Osteoblast (primary cell): Measurements from ENCODE around the gene VPREB3. TPM values are rescaled to one million over a fixed set of nuclear protein-coding genes. Genes with fewer than 3 reads are reported as not detected.

ENCODE experiments used
- DNase-seq: peaks from one replicate; pipeline ENCODE4 v3.0.0; 2011; ENCODE audit warnings: low spot score, mixed read lengths; ENCODE audit not compliant: insufficient read length; ENCODE audit errors: missing footprints
- H2AFZ ChIP-seq: 2 replicates; pipeline ENCODE4 v1.6.0; 2011; ENCODE audit warnings: mild to moderate bottlenecking, low read length
- H3K27ac ChIP-seq: 2 replicates; pipeline ENCODE4 v1.5.1; 2011; ENCODE audit warnings: mild to moderate bottlenecking, low read depth, low read length, moderate library complexity
- H3K27me3 ChIP-seq: 2 replicates; pipeline ENCODE4 v1.6.0; 2012; ENCODE audit warnings: mild to moderate bottlenecking, control low read depth, inconsistent platforms, low read length, moderate library complexity; ENCODE audit not compliant: insufficient read depth
- H3K36me3 ChIP-seq: 2 replicates; pipeline ENCODE4 v1.5.1; 2011; ENCODE audit warnings: mild to moderate bottlenecking, low read length, control low read depth, moderate library complexity; ENCODE audit not compliant: insufficient read depth
- H3K4me1 ChIP-seq: 2 replicates; pipeline ENCODE4 v1.5.1; 2011; ENCODE audit warnings: mild to moderate bottlenecking, low read length, control low read depth, moderate library complexity; ENCODE audit not compliant: insufficient read depth
- H3K4me2 ChIP-seq: 2 replicates; pipeline ENCODE4 v1.6.0; 2011; ENCODE audit warnings: mild to moderate bottlenecking, low read length; ENCODE audit not compliant: insufficient read depth
- H3K4me3 ChIP-seq: fragments of 200-600 bp; sonication (generic); 3 replicates; pipeline ENCODE4 v1.5.1; 2012; ENCODE audit warnings: mild to moderate bottlenecking, low read length, inconsistent platforms; ENCODE audit not compliant: insufficient read depth
- H3K79me2 ChIP-seq: 2 replicates; pipeline ENCODE4 v1.6.0; 2012; ENCODE audit warnings: mild to moderate bottlenecking, low read length, control low read depth, inconsistent platforms; ENCODE audit not compliant: insufficient read depth
- H3K9me3 ChIP-seq: 2 replicates; pipeline ENCODE4 v1.5.1; 2011; ENCODE audit warnings: low read depth, low read length, control low read depth
- H4K20me1 ChIP-seq: 2 replicates; pipeline ENCODE4 v1.6.0; 2012; ENCODE audit warnings: mild to moderate bottlenecking, low read length, control low read depth; ENCODE audit not compliant: insufficient read depth
- CTCF ChIP-seq: IDR thresholded peaks from 2 replicates; pipeline ENCODE4 v1.5.1; 2011; ENCODE audit warnings: mild to moderate bottlenecking, low read depth, low read length, moderate library complexity; ENCODE audit errors: extremely low read depth
- total RNA-seq: library from RNA; depleted of rRNA; stranded (reverse); fragments of >200 nt; gene quantifications from 2 replicates; pipeline ENCODE4 v1.2.3, GENCODE V29; 2012

VPREB3 gene
- total RNA-seq, 1 donor = not detected

- Histone ChIP-seq H3K27ac (no peak overlapping the region), H3K36me3 (no peaks in the 10 kb centered on the region), H3K27me3 (no peaks in the 10 kb centered on the region), H3K4me3 (no peak overlapping the region), H4K20me1 (no peaks in the 10 kb centered on the region), H3K4me2 (no peak overlapping the region), H2AFZ (no peak overlapping the region), H3K79me2 (peaks cover 3% of the 10 kb centered on the region), H3K9me3 (no peaks in the 10 kb centered on the region), H3K4me1 (peaks cover 32% of the 10 kb centered on the region)
- DNase-seq = no peak
- no peak for TF ChIP-seq CTCF
Observed at GRCh38 chr22:23782252-23782651, 28.0 kb upstream of the VPREB3 start.

DNA sequence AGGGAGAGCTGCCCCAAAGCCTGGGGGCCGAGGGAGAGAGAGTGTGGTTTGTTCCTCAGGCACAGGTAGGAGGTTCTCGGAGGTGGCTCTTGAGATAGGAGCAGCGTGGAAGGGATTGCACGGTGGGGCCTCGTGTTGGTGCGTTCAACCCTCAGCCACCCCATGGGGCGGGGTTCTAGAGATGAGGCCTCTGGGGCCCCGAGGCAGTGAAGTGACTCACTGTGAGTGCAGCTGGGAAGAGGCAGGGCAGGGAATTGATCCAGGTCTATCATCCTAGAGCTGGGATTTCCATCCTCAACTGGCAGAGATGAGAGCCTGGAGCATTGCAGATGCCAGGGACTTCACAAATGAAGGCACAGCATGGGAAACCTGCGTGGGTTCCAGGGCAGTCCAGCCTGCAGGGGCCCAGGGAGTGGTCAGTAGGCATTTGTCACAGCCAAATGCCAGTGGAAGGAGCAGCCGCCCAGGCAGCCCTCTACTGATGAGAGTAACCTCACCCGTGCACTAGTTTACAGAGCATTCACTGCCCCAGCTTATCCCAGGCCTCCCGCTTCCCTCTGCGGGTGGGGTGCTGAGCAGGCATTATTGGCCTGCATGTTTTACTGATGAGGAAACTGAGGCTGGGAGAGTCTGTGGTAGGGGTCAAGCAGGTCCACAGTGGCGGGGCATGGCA, 27.4 kb upstream of the VPREB3 start:
- DNase-seq = peak; percentile 99
- no peak for TF ChIP-seq CTCF
- H3K4me2 ChIP-seq = peak overlapping the region; percentile 14

DNA sequence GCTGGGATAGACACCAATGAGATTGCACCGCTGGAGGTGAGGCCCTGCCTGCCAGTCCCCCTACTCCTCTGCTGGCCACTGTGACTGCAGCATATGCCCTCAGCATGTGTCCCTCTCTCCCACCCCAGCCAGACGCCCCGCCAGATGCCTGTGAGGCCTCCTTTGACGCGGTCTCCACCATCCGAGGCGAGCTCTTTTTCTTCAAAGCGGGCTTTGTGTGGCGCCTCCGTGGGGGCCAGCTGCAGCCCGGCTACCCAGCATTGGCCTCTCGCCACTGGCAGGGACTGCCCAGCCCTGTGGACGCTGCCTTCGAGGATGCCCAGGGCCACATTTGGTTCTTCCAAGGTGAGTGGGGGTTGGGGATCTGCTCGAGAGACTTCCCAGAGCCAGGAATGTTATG, 26.8 kb upstream of the VPREB3 start:
- no peaks in the 10 kb centered on the region for H3K9me3 ChIP-seq
- H3K4me1 ChIP-seq = peaks cover 26% of the 10 kb centered on the region
- no peak for DNase-seq
- no peak overlapping the region for H3K4me2 ChIP-seq
- H3K36me3 ChIP-seq = no peaks in the 10 kb centered on the region
- H3K79me2 ChIP-seq = no peaks in the 10 kb centered on the region
- no peak overlapping the region for H3K4me3 ChIP-seq
- H3K27ac ChIP-seq = peak overlapping the region; percentile 29
- H4K20me1 ChIP-seq = no peaks in the 10 kb centered on the region
- peak overlapping the region; percentile 67 for H2AFZ ChIP-seq
- TF ChIP-seq CTCF = no peak
- no peaks in the 10 kb centered on the region for H3K27me3 ChIP-seq

More for the DNA sequence above, 27.4 kb upstream of the VPREB3 start:
- Histone ChIP-seq H3K27ac (peak overlapping the region; percentile 29), H2AFZ (peak overlapping the region; percentile 67), H3K4me1 (peaks cover 32% of the 10 kb centered on the region), H3K9me3 (no peaks in the 10 kb centered on the region), H3K27me3 (no peaks in the 10 kb centered on the region), H3K4me3 (no peak overlapping the region), H4K20me1 (no peaks in the 10 kb centered on the region), H3K36me3 (no peaks in the 10 kb centered on the region), H3K79me2 (no peaks in the 10 kb centered on the region)

DNA sequence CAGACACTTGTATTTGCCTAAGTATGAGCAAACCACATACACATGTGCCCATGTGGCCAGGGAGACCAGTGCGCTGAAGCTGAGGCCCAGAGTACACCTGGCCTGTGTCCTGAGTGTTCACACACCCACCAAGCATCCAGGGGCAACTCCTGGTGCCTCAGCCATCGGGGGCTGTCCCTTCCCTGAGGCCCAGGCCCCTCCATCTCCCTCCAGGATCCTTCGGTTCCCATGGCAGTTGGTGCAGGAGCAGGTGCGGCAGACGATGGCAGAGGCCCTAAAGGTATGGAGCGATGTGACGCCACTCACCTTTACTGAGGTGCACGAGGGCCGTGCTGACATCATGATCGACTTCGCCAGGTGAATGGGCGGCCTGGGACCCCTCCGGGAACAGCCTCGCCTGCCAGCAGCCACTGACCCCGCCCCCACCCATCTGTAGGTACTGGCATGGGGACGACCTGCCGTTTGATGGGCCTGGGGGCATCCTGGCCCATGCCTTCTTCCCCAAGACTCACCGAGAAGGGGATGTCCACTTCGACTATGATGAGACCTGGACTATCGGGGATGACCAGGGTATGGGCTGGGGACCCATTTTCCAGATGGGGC, 26.0 kb upstream of the VPREB3 start:
- Histone ChIP-seq H3K27ac (no peak overlapping the region), H4K20me1 (no peaks in the 10 kb centered on the region), H3K9me3 (no peaks in the 10 kb centered on the region), H3K4me2 (no peak overlapping the region), H3K4me3 (no peak overlapping the region), H3K36me3 (no peaks in the 10 kb centered on the region), H3K79me2 (no peaks in the 10 kb centered on the region), H2AFZ (no peak overlapping the region), H3K27me3 (no peaks in the 10 kb centered on the region), H3K4me1 (peaks cover 25% of the 10 kb centered on the region)
- TF ChIP-seq CTCF = no peak
- DNase-seq = peak; percentile 79
